Chondrocyte (in vitro differentiated cells): ENCODE results near the gene PPP1R14D. TPM values are rescaled to one million over a fixed set of nuclear protein-coding genes. Genes with fewer than 3 reads are reported as not detected.

Source experiments
- DNase-seq: peaks from one replicate; pipeline ENCODE4 v3.0.0; 2021; ENCODE audit warnings: mixed read lengths, low spot score
- H3K27ac Mint-ChIP-seq: one replicate; pipeline ENCODE4 v1.8.0; 2021; ENCODE audit warnings: mild to moderate bottlenecking, moderate library complexity, mixed read lengths; ENCODE audit not compliant: unreplicated experiment
- H3K27me3 Mint-ChIP-seq: 2 replicates; pipeline ENCODE4 v1.8.0; 2021; ENCODE audit warnings: low read depth, mixed read lengths
- H3K36me3 Mint-ChIP-seq: 2 replicates; pipeline ENCODE4 v1.8.0; 2021; ENCODE audit warnings: low read depth, mixed read lengths
- H3K4me1 Mint-ChIP-seq: 2 replicates; pipeline ENCODE4 v1.8.0; 2021; ENCODE audit warnings: low read depth, mild to moderate bottlenecking, mixed read lengths
- H3K4me3 Mint-ChIP-seq: one replicate; pipeline ENCODE4 v1.8.0; 2021; ENCODE audit warnings: mild to moderate bottlenecking, moderate library complexity, mixed read lengths; ENCODE audit not compliant: unreplicated experiment
- H3K9me3 Mint-ChIP-seq: 2 replicates; pipeline ENCODE4 v1.8.0; 2021; ENCODE audit warnings: low read depth, mixed read lengths
- long read RNA-seq: library from polyadenylated mRNA; stranded (forward); transcript quantifications from one replicate; pipeline ENCODE4 v2.0.0, GENCODE V29; 2021
- total RNA-seq: library from RNA; stranded (reverse); gene quantifications from 3 replicates; pipeline ENCODE4 v1.2.1, GENCODE V29; 2021
- TF ChIP-seq, protein P1 (sequence below): fragments of 200-600 bp; sonication (generic); IDR thresholded peaks from 2 replicates; pipeline ENCODE4 v1.5.0; 2021; ENCODE audit warnings: antibody characterized with exemption, mild to moderate bottlenecking, moderate library complexity

Gene PPP1R14D, protein sequence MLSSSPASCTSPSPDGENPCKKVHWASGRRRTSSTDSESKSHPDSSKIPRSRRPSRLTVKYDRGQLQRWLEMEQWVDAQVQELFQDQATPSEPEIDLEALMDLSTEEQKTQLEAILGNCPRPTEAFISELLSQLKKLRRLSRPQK
- total RNA-seq, result not detected in 3 replicates
- long read RNA-seq, result 0 reads

DNA sequence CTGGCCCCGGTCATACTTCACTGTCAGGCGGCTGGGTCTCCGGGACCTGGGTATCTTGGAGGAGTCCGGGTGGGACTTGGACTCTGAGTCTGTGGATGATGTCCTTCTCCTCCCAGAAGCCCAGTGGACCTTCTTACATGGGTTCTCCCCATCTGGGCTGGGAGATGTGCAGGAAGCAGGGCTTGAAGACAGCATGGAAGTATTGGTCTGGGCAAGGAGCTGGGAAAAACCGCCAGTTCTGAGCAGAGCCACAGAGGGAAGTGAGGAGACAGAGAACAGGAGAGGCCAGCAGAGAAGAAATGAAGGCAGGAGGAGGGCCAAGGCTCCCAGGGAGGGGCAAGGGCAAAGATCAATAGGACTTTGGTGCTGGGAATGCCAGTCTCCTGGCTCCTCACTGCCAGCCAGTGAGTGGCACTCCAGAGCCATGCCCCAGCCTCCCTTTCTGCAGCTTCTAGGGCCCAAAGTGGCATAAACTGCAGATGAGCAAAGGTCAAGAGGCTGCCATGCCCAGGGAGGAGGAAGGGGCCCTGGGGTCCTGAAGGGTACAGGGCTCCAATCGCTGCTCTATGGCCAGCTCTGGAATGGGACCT, at the start of gene PPP1R14D:
PPP1R14D (minus strand) TSS at position 262 of the 590 bp plus-strand sequence; CDS start at position 195, 67 bp downstream.
- TF ChIP-seq, protein P1, sequence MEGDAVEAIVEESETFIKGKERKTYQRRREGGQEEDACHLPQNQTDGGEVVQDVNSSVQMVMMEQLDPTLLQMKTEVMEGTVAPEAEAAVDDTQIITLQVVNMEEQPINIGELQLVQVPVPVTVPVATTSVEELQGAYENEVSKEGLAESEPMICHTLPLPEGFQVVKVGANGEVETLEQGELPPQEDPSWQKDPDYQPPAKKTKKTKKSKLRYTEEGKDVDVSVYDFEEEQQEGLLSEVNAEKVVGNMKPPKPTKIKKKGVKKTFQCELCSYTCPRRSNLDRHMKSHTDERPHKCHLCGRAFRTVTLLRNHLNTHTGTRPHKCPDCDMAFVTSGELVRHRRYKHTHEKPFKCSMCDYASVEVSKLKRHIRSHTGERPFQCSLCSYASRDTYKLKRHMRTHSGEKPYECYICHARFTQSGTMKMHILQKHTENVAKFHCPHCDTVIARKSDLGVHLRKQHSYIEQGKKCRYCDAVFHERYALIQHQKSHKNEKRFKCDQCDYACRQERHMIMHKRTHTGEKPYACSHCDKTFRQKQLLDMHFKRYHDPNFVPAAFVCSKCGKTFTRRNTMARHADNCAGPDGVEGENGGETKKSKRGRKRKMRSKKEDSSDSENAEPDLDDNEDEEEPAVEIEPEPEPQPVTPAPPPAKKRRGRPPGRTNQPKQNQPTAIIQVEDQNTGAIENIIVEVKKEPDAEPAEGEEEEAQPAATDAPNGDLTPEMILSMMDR, result no peak
- Mint-ChIP-seq H3K4me1 (peaks cover 3% of the 10 kb centered on the region), H3K9me3 (no peaks in the 10 kb centered on the region), H3K4me3 (no peak within 1 kb of the TSS), H3K27ac (no peak within 1 kb of the TSS), H3K27me3 (peaks cover 8% of the 10 kb centered on the region), H3K36me3 (no peaks in the 10 kb centered on the region)
- peak; percentile 66 for DNase-seq

DNA sequence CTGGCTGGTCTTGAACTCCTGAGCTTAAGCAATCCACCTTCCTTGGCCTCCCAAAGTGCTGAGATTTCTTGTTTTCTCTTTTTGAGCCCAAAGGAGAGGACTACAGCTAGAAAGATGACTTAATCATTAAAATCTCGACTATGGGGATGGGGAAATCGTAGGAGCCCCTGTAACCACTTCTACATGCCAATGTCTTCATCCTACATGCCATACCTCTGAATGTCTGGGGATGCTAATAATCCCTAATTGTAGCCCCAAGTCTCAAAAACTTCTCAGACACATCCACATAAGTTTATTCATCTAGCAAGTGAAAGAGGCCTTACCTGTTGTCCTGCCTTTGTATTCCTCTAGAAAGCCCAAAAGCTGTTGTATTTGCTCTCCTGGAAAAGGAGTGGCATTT, 49.2 kb upstream of the PPP1R14D start:
- Mint-ChIP-seq H3K4me1 (peaks cover 6% of the 10 kb centered on the region), H3K27ac (no peak overlapping the region)

DNA sequence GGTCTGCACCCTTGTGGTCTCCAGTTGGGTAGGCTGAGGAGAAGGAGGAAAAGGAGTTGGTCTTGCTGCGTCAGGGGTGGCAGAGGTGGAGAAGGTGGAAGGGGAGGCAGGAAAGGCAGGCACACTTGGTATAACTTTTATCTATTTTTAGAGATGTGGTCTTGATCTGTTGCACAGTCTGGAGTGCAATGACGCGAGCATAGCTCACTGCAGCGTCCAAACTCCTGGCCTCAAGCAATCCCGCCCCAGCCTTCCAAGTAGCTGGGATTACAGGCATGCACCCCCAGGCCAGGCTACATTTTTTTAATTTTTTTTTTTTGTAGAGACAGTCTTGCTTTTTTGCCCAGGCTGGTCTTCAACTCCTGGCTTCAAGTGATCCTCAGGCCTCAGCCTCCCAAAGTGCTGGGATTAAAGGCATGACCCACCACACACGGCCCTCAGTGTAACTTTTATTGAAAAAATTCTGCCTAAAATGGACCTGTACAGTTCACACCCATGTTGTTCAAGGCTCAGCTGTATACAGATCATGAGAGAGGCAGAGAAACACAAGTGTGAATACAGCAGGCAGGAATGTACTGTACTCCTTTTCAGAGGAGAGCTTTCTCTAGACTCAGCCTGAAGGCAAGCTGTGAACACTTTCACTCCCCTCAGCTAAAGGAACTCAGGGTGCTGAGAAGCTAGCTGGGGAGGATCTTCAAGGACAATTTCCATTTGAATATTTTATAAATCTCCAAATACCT, 47.7 kb upstream of the PPP1R14D start:
- Mint-ChIP-seq H3K36me3 (no peaks in the 10 kb centered on the region), H3K27me3 (peaks cover 8% of the 10 kb centered on the region), H3K27ac (no peak overlapping the region), H3K9me3 (no peaks in the 10 kb centered on the region), H3K4me1 (peaks cover 6% of the 10 kb centered on the region), H3K4me3 (no peak overlapping the region)
- TF ChIP-seq, protein P1, result no peak
- no peak for DNase-seq

More for the DNA sequence above, 49.2 kb upstream of the PPP1R14D start:
- Mint-ChIP-seq H3K9me3 (no peaks in the 10 kb centered on the region), H3K27me3 (peaks cover 2% of the 10 kb centered on the region), H3K4me3 (no peak overlapping the region), H3K36me3 (no peaks in the 10 kb centered on the region)
- TF ChIP-seq, protein P1, result no peak
- DNase-seq, result no peak

DNA sequence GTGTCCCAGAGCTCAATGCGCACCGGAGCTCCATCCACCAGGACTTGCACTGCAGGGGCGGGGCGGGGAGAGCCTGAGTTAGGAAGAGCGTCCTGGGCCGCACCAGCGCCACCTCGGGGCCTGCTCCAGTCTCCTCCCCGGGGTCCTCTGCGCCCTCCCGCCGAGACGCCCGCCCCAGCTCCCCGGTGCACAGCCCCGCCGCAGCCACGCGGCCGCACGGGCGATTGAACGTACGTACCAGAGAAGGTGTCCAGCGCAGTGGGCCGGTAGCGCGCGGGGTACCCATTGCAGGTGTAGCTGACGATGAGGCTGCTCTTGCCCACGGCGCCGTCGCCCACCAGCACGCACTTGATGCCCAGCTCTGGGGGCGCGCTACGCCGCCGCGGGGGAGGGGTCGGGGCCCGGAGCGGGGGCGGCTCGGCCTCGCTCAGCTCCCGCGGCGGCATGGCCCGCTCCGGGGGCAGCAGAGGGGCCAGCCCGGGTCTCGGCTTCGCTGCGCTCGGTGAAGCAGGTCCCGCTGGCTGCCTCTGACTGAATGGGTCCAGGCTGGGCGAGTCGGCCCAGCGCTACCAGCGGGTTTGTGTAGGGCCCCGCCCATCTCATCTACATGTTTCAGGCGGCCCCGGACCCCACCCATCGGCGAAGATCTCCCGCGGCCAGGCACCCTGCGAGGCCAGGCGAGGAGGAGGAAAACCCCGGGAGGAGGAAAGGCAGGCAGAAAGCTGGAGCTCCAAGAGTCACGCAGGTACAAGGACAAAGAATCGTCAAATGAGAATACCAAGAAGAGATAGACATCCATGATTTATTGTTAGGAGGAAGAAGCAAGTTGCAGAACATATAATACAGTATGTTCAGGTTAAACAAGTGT, 45.4 kb upstream of the PPP1R14D start, which contains the start of gene RHOV:
RHOV (minus strand) TSS at position 541 of the 868 bp plus-strand sequence; CDS start at position 446, 95 bp downstream.
- H3K9me3 Mint-ChIP-seq, result no peaks in the 10 kb centered on the region
- H3K4me1 Mint-ChIP-seq, result peaks cover 6% of the 10 kb centered on the region
- H3K4me3 Mint-ChIP-seq, result peak within 1 kb of the TSS; percentile 71
- H3K36me3 Mint-ChIP-seq, result no peaks in the 10 kb centered on the region
- no peak for DNase-seq
- H3K27ac Mint-ChIP-seq, result peak within 1 kb of the TSS; percentile 54
- TF ChIP-seq, protein P1, result peak; percentile 72
- H3K27me3 Mint-ChIP-seq, result peaks cover 8% of the 10 kb centered on the region
